T-helper 9 cell (primary cell): Measurements from ENCODE around the gene COL4A1.

ENCODE experiments used
- DNase-seq: peaks from one replicate; pipeline ENCODE4 v3.0.0-alpha.2; 2020

COL4A1 gene

DNA sequence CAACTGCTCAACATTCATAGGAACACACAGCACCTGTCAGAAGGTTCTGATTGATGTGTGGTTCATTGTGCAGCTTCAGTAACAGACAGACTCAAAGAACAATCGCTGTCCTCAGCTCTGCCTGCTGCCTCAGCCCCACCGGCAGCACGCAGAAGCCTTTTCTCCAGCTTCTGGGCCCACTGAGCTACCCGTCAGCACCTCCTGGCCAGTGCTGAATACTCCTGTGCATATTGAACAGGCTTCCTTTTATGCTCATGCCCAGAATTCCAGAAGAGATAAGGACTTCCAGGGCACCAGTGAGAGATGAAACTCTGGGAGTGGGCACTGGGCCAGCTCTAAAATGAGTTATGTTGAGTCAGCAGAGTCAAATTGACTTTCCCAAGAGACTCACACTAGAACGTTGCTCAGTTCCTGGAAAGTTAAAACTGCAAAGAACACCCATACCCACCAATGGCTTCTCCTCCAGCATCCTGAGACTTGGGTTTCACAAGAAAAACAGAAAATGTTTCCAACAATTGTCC is 119.3 kb downstream of the COL4A1 start:
- DNase-seq, result no peak

DNA sequence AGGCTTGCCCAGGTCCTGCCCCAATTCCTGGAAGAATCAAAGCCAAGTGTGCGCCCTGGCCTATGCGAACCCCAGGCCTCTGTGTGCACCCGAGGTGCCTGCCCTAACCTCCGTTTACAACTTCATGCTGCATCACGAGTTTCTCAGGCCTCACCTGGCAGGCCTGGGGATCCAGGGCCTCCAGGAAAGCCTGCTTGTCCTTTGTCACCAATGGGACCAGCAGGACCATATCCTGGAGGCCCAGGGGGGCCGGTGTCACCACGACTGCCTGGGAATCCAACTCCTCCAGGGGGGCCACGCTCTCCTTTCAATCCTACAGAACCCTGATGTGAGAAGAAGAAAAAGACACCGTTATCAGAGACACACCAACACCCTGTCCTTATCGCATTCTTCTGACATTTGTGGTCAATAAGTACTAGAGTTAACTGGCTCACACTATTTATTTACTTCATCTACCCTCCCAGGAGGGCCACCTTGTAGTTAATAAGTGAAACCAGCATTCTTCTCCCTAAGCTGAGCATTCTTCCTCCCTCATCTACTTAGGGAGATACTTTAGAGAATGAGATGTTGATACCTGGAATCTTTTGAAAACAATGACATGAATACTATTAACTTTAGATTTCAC is 120.6 kb downstream of the COL4A1 start:
- DNase-seq, result no peak

DNA sequence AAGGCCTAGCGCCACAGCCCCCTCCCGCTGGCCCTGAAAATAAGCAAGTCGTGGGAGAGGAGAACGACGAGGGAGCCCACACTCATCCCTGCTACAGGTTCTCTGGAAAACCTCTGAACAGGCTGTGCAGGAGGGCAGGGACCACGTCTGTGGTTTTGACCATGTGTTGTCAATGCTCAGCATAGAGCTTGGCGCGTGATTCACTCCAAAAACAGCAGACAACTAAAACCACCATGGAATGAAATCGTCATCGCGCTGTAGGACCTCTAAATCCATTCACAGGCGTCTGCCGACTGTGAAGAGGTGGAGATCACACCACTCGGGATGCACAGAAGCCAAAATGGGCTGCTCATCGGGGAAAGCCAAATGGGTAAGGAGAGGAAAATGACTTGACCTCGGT is 121.3 kb downstream of the COL4A1 start:
- DNase-seq, result no peak

DNA sequence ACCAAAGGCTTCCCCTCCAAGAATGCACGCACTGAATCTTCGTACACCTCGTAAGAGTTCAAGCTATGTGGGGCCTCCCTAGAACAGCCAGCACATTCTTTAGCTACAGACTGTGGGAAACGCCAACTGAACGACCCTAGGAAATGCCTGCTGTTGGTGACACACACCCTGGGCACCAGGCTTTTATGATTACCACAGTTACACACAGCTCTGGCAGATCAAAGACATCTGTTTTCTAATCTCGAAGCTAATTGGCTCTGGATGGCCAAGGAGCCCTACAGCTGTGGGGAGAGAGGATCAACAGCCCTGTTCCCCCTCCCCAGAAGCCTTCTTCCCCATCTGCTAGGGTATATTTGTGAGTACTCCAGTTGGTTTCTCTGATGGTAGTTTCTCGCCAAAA is 123.0 kb downstream of the COL4A1 start:
- no peak for DNase-seq

DNA sequence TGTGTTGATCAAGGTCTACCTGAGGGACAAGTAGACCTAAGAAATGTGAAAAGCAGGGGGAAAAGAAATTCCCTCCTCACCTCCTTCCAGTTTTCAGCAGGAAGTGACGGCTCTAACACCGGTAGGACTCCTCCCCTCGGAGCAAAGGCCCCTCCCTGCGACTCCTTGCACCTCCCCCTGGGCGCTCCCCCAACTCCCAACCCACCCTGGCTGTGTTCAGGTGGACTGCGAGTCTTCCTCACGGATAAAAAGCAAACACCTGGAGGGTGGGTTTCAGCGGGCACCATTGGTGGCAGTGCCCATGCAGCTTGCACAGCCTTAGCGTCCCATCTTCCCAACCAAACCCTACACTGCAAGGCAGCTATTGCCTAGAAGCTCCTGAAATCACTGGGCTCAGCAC is 124.5 kb downstream of the COL4A1 start:
- DNase-seq, result no peak

DNA sequence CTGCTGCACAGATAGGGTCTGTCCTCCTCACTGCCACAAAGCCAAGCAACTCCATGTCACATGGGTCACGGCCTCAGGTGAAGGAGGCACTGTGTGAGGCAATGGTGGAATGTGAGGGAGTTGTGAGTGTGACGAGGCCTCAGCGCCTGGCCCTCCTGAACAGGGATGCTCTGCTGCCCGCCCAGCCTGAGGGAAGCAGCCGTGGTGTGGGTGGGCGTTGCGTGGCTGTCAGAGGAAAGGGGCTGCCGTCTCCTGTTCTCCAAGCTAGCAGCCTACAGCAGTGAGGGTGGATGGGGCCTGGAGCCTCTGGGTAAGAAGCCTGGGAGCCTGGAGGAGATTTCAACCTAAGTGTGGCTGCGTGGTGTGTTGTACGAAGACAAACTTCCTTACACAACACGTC is 125.0 kb downstream of the COL4A1 start:
- no peak for DNase-seq

DNA sequence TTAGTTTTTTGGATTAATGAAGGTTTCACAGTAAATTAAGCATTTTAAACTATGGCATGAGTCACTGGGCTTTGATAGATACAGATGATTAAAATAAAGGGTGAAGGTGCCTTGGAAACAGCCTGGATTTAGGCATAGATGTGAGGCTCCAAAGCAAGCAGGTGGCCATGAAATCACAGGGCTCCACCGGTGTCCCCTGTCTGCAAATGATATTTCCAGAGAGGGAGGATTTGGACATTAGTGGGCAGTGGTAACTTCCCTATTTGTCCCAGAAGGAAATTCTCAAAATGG is 127.2 kb downstream of the COL4A1 start:
- no peak for DNase-seq

DNA sequence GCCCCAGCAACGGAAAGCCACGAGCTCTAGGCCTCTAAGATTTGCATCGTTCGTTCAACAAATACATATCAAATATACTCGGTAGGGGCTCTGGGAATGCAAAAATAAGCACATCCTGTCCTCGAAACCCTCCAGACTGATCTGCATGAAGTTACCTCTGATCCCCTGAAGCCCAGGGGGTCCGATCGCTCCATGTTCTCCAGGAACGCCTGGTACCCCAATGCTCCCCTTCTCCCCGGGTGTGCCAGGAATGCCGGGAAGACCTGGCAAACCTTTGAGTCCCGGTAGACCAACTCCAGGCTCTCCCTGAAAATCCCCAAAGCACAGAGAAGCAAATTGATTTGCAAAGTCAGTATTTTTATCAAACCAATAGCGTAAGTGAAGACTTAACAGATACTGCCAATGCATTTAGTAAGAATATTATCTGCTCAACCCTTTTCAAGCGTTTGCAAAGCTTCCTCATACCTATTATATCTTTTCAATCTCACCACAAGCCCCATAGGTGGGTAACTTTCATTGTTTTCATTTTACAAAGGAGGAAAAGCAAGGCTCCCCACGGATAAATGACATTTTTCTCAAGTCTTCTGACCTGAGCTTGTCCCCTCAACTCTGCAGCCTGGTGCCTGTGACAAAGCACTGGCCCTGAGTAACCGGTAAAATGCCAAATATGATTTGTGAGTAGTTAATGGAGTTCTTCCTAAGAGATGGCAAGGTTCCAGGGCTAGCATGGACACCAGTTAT is 127.7 kb downstream of the COL4A1 start:
- no peak for DNase-seq

DNA sequence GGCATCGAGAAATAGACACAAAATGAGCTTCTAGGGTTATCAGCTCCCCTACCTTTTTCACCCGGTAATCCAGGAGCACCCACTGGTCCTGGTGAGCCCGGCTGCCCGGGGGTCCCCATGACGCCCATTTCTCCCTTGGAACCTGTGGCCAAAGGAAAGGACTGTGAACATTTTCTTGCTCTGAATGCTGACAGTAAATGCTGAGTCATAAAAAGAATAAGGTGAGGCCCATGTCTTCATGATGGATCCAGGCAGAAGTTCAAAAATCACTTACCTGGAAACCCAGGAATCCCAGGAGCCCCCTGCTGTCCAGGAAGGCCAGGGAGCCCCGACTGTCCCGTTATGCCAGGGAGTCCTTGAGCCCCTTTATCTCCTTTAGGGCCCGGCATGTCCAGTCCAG is 129.2 kb downstream of the COL4A1 start:
- DNase-seq, result no peak

DNA sequence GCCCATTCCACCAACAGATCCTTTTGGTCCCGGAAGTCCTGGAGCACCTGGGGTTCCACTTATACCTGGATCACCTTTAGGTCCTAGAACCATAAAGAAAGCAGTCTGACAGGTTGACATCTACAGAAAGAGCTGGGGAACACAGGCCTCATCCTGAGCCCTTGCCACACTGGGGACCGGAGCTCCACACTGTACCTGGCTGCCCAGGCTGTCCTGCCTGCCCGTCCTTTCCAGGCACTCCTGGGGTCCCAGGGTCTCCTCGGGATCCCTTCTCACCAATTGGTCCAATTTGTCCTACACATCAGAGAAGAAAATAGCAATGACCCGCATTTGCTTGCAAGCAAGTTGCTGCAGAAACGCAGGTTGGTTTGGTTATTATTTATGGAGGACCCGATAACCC is 130.5 kb downstream of the COL4A1 start:
- no peak for DNase-seq

DNA sequence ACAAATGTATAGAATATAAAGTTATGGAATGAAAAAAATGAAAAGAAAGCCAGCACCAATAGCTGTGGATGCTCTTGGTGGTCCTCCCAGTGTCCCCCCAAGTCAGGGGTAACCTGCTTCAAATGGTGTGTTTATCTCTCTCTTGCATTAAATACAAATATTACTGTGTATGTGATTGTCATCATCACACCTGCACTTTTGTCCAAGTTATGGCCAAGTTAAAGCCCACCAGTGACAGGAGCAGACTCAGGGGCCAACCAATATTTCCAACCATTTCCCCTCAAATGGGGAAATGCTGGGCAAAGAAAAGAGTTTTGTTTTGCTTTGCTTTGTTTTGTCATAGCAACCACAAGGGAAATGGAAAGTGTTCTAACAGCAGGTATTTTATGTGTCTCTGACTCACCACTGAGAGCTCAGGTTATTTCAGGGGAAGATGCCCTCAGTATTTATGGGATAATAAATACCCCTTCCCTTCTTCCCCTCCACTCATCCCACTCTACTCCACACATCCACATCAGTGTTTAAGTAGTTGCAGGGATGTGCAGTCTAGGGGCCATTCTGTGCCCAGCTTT is 133.6 kb downstream of the COL4A1 start:
- DNase-seq, result no peak

DNA sequence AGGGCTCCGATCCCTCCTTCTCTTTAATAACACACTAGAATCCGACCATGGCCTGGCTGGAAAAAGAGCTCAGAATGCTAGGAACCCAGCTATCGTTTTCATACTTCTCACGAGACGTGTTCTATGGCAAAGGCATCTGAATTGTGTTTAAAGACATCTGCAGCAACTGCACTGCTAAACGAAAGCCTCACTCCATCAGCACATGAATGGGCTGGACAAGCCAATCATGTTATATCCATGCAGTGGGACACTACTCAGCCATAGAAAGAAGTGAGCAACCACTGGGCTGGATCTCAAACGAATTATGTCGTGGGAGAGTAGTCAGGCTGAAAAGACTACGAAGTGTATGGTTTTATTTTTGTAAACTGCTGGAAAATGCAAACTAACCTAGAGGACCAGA is 136.1 kb downstream of the COL4A1 start:
- no peak for DNase-seq

DNA sequence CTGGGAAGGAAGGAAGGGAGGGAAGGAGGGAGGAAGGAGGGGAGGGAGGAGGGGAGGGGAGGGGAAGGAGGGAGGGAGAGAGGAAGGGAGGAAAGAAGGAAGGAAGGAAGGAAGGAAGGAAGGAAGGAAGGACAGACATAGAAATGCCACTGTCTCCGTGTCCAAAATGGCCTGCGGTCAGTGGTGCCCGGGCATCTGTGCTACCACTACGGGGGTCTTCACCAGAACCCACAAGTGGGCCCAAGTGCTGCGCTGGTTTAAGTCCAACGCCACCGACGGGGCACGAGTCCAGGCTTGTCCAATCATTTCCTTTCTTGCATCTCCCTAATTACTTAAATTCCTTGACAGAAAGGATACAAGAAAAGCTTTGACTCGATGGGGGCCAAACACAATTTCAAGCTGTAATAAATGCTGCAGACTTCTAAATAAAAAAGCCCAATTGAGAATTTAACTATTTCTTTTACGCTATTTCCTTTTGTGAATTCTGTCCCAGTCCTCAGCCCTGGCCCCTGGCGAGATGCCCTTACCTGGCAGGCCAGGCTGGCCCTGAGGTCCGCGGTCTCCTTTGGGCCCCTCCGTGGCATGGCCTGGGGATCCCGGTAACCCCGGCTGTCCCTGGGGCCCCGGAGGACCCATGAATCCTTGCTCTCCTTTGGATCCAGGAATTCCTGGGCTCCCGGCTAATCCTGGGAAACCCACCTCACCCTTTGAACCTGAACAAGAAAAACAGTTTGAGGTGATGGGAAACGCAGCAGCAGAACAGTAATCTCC is 136.8 kb downstream of the COL4A1 start:
- no peak for DNase-seq

DNA sequence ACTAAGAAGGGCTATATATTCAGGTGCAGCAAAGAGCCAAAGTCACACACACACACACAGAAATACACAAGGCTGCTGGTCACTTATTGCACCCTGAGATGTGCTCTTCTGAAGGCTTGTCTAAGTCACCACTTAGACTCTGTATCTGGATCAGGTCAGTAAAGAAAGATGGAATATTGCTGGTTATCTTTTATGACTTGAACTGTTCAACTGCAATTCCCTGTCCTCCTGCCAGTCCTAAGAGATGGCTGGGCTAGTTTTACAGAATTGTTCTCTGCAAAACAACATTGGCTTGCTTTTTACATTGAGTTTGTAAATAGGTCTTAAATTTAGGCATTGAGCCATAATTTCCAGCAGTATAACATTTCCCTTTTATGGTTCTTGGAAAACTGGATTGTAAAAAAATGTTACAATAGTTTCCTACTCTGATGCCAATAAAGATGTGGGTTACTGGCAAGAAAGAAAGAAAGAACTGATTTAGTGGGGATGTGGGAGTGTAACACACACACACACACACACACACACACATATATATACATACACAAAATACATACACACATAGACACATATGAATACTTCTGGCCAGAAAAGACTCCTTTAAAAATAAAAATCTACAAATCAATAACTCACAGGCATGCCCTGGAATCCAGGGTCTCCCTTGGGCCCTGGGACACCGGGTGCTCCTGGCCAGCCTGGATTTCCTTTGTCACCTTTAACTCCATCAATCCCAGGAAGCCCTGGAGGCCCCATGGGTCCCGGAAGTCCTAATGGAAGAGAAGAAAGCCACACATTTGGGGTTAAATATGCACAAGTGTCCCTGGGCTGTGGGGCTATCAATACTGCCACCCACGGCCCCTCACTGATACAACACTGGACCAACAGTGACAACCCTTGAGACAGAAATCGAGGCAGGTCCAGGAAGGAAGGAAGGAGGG is 137.7 kb downstream of the COL4A1 start:
- DNase-seq, result no peak

DNA sequence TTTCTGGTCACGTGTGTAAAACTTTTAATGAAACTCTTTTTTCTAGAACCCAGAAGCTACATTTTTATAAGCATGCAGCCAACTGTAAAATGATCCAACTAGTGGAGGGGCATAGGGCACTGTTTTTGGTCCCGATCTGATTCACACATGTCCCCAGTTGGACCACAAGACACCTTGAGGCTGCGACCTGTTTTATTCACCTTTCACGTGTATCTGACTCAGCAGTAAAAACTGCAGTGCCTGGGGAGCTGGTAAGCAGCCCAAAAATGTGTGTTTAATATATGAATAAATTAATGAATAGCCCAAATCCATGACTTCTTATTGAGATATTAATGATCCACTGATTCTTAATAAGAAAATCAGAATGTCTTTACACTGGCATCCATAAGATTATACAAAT is 140.4 kb downstream of the COL4A1 start:
- DNase-seq, result no peak

DNA sequence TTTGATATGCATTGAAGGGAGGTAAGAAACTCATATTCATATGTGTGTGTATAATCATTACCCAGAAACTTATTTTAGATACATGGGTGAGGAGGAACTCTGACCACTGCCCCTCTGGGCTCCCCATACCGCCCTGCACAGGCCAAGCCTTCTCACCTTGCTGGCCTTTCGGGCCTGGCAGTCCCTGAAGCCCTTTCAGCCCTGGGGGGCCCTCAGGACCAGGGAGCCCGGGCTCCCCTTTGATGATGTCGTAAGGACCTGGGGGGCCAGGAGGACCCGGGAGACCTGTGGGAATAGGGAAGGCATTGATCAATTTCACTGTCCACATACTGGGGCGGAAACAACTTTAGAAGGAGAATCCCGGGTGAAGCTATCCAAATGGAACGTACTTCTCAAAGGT is 142.3 kb downstream of the COL4A1 start:
- DNase-seq, result no peak

DNA sequence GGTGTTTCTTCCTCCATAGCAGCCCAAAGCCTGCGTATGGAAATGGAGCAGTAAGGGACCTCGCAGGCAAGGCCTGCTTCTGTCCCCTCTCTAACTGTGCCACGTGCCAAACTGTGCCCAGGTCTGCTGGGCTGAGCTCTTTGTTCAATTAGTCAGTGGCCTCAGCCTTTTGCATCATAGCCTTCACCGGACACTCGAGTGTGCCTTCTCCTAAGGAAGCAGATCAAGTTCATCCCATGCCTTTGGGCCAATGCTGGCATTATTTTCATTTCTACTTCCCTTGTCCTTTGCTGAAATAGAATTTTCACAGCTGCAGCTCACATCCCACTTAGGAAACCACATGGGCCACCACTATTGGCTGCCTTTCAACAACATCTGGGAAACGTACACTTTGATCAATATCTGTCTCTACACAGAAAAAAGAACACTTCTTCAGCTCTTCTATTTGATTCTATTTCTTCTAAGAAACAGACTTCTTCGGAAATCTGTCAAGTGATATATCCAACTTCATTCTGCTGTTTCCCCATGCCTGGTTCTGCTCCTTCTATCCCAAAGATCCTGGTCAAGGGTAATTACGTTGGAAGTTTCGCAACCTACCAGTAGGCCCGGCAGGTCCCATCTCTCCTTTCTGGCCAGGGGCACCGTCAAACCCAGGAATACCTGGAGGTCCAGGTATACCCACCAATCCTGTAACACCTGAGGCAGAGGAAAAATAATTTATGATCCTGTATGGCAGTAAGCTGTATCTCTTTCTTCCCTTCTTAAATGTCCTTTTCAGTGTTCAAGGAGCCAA is 143.9 kb downstream of the COL4A1 start:
- no peak for DNase-seq

DNA sequence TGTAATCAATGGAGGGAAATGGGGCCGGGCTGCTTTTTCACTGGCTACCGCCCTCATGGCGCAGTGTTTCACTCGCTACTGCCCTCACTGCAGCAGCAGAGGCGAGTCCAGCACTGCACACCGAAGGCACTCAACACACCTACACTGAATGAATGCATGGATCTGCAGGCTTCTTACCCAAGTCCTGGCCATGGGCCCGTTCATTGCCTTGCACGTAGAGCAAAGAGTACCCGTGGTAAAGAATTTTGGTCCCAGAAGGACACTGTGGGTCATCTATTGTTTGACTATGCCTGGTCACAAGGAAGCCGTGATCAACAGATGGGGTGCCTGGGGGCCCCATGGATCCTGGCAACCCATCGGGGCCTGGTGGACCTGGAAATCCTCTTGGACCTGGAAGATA is 144.9 kb downstream of the COL4A1 start:
- no peak for DNase-seq

DNA sequence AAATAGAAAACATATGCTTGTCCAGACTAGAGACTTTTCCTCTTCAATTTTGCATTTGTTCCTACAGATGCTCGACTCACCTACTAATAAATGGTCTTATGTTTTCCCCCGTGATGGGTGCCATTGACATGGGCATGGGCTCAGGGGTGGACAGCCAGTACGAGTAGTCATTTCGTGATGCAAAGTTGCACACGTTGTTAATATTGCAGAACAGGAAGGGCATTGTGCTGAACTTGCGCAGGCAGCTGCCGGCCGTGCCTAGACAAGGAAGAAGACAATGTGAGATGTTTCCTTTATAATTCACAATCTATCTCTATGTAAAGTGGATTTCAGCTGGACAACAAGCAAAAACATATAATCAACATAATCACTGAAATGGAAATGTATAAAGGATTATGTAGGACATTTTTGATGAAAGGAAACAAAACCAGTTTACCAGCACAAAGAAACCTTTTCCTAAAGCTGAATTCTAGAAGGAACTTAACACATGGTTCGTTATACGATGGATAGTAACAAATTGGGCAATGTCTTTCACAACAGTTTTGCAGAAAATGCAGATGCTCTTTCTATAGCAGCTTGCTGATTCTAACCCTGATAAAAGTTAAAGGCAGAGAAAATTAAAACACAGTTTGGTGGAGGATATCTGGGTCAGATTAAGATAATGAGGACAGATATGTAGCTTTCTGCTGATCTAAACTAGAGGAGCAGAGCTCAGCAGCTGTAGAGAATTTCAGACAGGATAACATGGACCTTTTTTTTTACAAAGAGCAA is 145.7 kb downstream of the COL4A1 start:
- DNase-seq, result no peak

DNA sequence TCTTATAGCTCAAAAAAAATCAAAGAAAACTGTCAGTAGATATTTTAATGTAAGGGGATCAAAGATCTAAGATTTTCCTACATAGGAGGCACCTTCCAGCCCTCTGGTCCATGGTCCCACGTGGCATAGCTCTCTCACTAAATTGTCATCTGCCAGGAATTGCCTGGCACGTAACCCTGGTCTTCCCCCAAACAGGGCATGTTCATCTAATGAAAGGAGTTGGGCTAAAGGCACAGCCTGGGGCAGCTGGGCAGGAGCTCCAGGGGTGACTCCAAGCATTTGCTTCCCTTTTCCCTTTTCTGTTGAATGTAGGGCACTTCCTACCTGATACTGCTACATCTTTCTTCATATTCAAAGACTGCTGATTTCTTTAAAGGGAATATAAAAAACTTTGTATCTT is 148.7 kb downstream of the COL4A1 start:
- no peak for DNase-seq

DNA sequence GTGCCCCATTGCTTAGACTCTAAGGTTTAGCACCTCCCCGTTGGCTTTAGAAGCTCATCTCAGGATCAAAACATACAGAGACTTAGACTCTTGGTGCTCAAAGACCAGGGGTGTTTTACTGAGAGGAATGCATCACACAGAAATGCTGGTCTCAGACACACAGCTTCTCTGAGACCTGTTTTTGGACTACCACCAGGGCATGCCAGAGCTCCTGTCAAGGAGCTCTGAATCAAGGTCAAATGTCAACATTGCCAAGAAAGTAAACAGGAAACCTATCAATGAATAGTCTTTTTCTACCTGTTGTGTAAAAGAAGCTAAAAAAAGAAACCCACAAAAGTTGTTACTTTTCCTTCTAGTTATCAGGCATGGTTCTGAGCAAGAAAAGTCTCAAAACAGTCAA is 149.2 kb downstream of the COL4A1 start:
- DNase-seq, result no peak
